ENCODE results near the gene SULT6B1.

DNA sequence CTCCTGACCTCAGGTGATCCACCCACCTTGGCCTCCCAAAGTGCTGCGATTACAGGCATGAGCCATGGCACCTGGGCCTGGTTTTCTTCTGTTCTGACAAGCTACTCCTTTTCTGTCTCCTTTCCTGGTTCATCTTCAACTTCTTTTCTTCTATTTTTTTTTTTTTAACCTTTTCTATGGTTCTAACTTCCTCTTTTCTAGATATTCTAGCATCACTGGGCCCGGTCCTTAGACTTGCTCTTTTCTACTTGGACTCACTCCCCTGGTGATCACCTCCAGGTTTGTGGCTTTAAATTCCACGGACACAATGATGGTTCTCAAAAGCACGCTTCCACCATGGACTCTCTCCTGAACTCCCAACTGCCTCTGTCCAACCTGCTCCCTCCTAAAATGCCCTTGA, 33.7 kb downstream of the SULT6B1 start:
- TF ChIP-seq CTCF (optimal IDR thresholded peaks at IDR 0.05 in 1 of 3, IDR thresholded peaks at IDR 0.05 in 1 of 3, conservative IDR thresholded peaks at IDR 0.05 in 1 of 3; ENCODE audit: extremely low read depth in 1 of 3, insufficient read depth in 2 of 3, low read length in 3 of 3) = no peak
- no peak for TF ChIP-seq EZH2 (IDR thresholded peaks at IDR 0.05; ENCODE audit: low read length)

Measured in keratinocyte (primary cell).